H1 (cell line): ENCODE data around the gene INSIG1. TPM values are rescaled to one million over a fixed set of nuclear protein-coding genes. Genes with fewer than 3 reads are reported as not detected.

Source experiments
- BACH1 ChIP-seq: IDR thresholded peaks from 2 replicates; pipeline ENCODE4 v1.6.1; 2012; ENCODE audit warnings: low read length, improper control_type of control experiment
- EZH2 ChIP-seq: fragments of 200-600 bp; sonication (generic); IDR thresholded peaks from 2 replicates; pipeline ENCODE4 v1.7.1; 2012; ENCODE audit warnings: low read depth, mild to moderate bottlenecking, moderate library complexity, low read length, inconsistent platforms; ENCODE audit not compliant: severe bottlenecking
- GABPA ChIP-seq: IDR thresholded peaks from 2 replicates; pipeline ENCODE4 v1.6.1; 2011; ENCODE audit warnings: mild to moderate bottlenecking, low read length, moderate library complexity, borderline replicate concordance; ENCODE audit not compliant: insufficient read depth
- KDM4A ChIP-seq: IDR thresholded peaks from one replicate; pipeline ENCODE4 v1.7.1; 2012; ENCODE audit warnings: low read depth, mild to moderate bottlenecking, moderate library complexity, low read length, inconsistent platforms; ENCODE audit not compliant: severe bottlenecking
- RAD21 ChIP-seq, 2 experiments: IDR thresholded peaks in 1 of 2; conservative IDR thresholded peaks in 1 of 2; 2 replicates each; pipeline ENCODE4 v1.6.1; 2011; ENCODE audit warnings: low read depth in 2 of 2, low read length in 2 of 2, improper control_type of control experiment in 1 of 2, inconsistent platforms in 1 of 2, mild to moderate bottlenecking in 1 of 2, moderate library complexity in 1 of 2
- RNF2 ChIP-seq: fragments of 200-900, 300-1000 bp; sonication (generic); IDR thresholded peaks from 2 replicates; pipeline ENCODE4 v1.7.1; 2016; ENCODE audit warnings: borderline replicate concordance, low read depth, mild to moderate bottlenecking, antibody characterized with exemption, low read length; ENCODE audit not compliant: poor library complexity, severe bottlenecking; ENCODE audit errors: missing control alignments
- TCF12 ChIP-seq: IDR thresholded peaks from 2 replicates; pipeline ENCODE4 v1.6.1; 2011; ENCODE audit warnings: low read depth, mild to moderate bottlenecking, low read length
- ZNF274 ChIP-seq: IDR thresholded peaks from 2 replicates; pipeline ENCODE4 v1.7.0; 2012; ENCODE audit warnings: low read length, borderline replicate concordance; ENCODE audit errors: extremely low read depth
- polyA plus RNA-seq, 7 experiments: library from polyadenylated mRNA; depleted of rRNA in 3 of 7; stranded (reverse) in 5 of 7; unstranded in 2 of 7; fragments of >200 nt in 5 of 7; fragments of 200-250 nt in 2 of 7; gene quantifications; 1 replicate in 5 of 7; 2 replicates in 1 of 7; 4 replicates in 1 of 7; pipeline versions ENCODE4 v1.2.1 to v1.2.3, GENCODE V29; 2011 to 2013; ENCODE audit warnings: missing spikeins in 2 of 7, mixed read lengths in 2 of 7
- total RNA-seq: library from RNA; stranded (reverse); fragmentation: NEBNext Ultra II Directional; extraction: Animal tissue kit (Norgen Biotek cat#: 25700); gene quantifications from 2 replicates; pipeline ENCODE4 v1.2.1, GENCODE V29; 2021

Gene INSIG1
- total and polyA plus RNA-seq, 2 of the 8 experiments (the other 6 are each of a cell fraction or from before 2014, with no cell fraction given), result 40.0 to 58.4 TPM

DNA sequence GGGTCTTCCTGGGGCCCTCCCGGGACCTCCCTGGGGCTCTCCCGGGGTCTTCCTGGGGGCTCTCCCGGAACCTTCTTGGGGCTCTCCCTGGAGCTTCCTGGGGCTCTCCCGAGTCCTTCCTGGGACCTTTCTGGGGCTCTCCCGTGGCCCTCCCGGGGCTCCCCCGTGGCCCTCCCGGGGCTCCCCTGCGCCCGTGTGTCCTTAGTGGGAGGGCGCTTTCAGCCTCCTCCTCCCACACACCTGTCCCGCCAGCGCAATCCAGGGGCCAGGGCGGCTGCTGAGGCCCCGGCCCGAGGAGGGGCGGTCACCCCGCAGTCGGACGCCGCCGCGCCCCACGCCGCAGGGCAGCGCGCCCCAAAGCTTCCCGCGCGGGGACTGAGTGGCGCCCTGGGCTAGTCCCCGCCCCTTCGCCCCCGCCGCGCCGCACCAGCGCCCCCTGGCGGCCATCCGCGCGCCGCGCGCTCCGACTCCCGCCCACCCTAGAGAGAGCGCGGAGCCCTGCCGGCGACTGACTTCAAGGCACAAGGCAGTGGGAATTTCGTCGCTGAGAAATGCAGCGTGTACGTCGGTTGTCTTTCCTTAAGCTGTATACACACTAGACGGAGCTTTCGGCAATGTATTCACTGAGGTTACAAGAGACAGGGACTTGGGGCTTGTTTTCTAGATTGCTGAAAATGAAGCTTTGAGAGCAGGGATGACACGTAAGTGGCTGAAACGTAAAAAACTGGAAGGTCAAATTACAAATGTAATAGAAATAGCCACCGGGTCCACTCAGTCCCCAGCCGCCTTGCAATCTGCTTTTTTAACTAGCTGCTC is 47.1 kb downstream of the INSIG1 start (continued):
- TF ChIP-seq ZNF274 (no peak), RAD21 (IDR thresholded peaks at IDR 0.05 in 1 of 2, conservative IDR thresholded peaks at IDR 0.05 in 1 of 2; ENCODE audit: low read depth in 2 of 2, low read length in 2 of 2) (peak; percentile 68 to 89), BACH1 (peak; percentile 36; the same call in 1 of the 2 replicates), GABPA (no peak), TCF12 (no peak), KDM4A (peak; percentile 50), EZH2 (peak; percentile 24), RNF2 (no peak)
